GM23338 (cell line): ENCODE data around the gene SLC66A2. TPM values are rescaled to one million over a fixed set of nuclear protein-coding genes. Genes with fewer than 3 reads are reported as not detected.

ENCODE experiments used
- ATAC-seq: fragments of 200-7000 bp; cut with Tn5 transposase; 3 replicates; pipeline ENCODE4 v1.9.1; 2020
- DNase-seq: peaks from one replicate; pipeline ENCODE4 v3.0.0-alpha.2; 2015; ENCODE audit warnings: low spot score
- H2AFZ ChIP-seq: fragments of 200-600 bp; sonication (generic); 2 replicates; pipeline ENCODE4 v1.8.0; 2016; ENCODE audit warnings: antibody characterized with exemption, mild to moderate bottlenecking, moderate library complexity
- H3F3A ChIP-seq: fragments of 200-600 bp; sonication (generic); replicated peaks from 2 replicates; pipeline ENCODE4 v1.8.0; 2017; ENCODE audit warnings: antibody characterized with exemption, mixed run types, low read depth
- H3K27ac ChIP-seq: fragments of 200-600 bp; sonication (generic); 2 replicates; pipeline ENCODE4 v1.6.1; 2016; ENCODE audit warnings: low read depth
- H3K27me3 ChIP-seq: fragments of 200-600 bp; sonication (generic); 2 replicates; pipeline ENCODE4 v1.8.0; 2016; ENCODE audit warnings: mild to moderate bottlenecking, mixed run types, moderate library complexity; ENCODE audit not compliant: insufficient read depth
- H3K36me3 ChIP-seq: fragments of 200-600 bp; sonication (generic); 2 replicates; pipeline ENCODE4 v1.8.0; 2016; ENCODE audit warnings: mild to moderate bottlenecking; ENCODE audit not compliant: insufficient read depth
- H3K4me1 ChIP-seq: fragments of 200-600 bp; sonication (generic); 2 replicates; pipeline ENCODE4 v1.8.0; 2016; ENCODE audit warnings: mild to moderate bottlenecking, moderate library complexity; ENCODE audit not compliant: insufficient read depth
- H3K4me2 ChIP-seq: fragments of 200-600 bp; sonication (generic); 2 replicates; pipeline ENCODE4 v1.7.1; 2017; ENCODE audit warnings: mixed run types
- H3K4me3 ChIP-seq: fragments of 200-600 bp; sonication (generic); 2 replicates; pipeline ENCODE4 v1.6.1; 2016; ENCODE audit warnings: mixed run types
- H3K79me2 ChIP-seq: fragments of 200-600 bp; sonication (generic); replicated peaks from 2 replicates; pipeline ENCODE4 v1.8.0; 2017; ENCODE audit warnings: mild to moderate bottlenecking; ENCODE audit not compliant: insufficient read depth
- H3K9me2 ChIP-seq: fragments of 200-600 bp; sonication (generic); 2 replicates; pipeline ENCODE4 v1.8.0; 2017; ENCODE audit not compliant: insufficient read depth
- H4K20me1 ChIP-seq: fragments of 200-600 bp; sonication (generic); replicated peaks from 2 replicates; pipeline ENCODE4 v1.8.0; 2017; ENCODE audit warnings: mild to moderate bottlenecking; ENCODE audit not compliant: insufficient read depth
- H3K27ac Mint-ChIP-seq: 2 replicates; pipeline ENCODE4 v1.8.0; 2020; ENCODE audit warnings: inconsistent platforms, mild to moderate bottlenecking, moderate library complexity, mixed read lengths
- H3K27me3 Mint-ChIP-seq: 3 replicates; pipeline ENCODE4 v1.8.0; 2022; ENCODE audit warnings: low read depth, mild to moderate bottlenecking, moderate library complexity, mixed read lengths, inconsistent platforms; ENCODE audit not compliant: insufficient read depth, poor library complexity
- H3K36me3 Mint-ChIP-seq: 3 replicates; pipeline ENCODE4 v1.8.0; 2021; ENCODE audit warnings: low read depth, mild to moderate bottlenecking, inconsistent platforms, moderate library complexity, mixed read lengths
- H3K4me1 Mint-ChIP-seq: 3 replicates; pipeline ENCODE4 v1.8.0; 2020; ENCODE audit warnings: mild to moderate bottlenecking, inconsistent platforms, mixed read lengths
- H3K4me3 Mint-ChIP-seq: 3 replicates; pipeline ENCODE4 v1.8.0; 2021; ENCODE audit warnings: moderate library complexity, mild to moderate bottlenecking, inconsistent platforms, mixed read lengths
- H3K9me3 Mint-ChIP-seq: 3 replicates; pipeline ENCODE4 v1.8.0; 2020; ENCODE audit warnings: moderate library complexity, mild to moderate bottlenecking, inconsistent platforms, mixed read lengths
- CTCF ChIP-seq, 2 experiments: fragments of 200-600 bp in 1 of 2; sonication (generic) in 1 of 2; conservative IDR thresholded peaks; 2 replicates each; pipeline versions ENCODE4 v1.5.1 to v1.6.1; 2016 to 2017; ENCODE audit warnings: antibody characterized with exemption in 2 of 2, low read depth in 2 of 2, mild to moderate bottlenecking in 2 of 2, moderate library complexity in 1 of 2
- EZH2phosphoT487 ChIP-seq: fragments of 200-600 bp; sonication (generic); IDR thresholded peaks from one replicate; pipeline ENCODE4 v1.8.1; 2018; ENCODE audit warnings: antibody characterized with exemption; ENCODE audit not compliant: unreplicated experiment
- JUNB ChIP-seq: IDR thresholded peaks from one replicate; pipeline ENCODE4 v1.6.1; 2016; ENCODE audit warnings: antibody characterized with exemption; ENCODE audit not compliant: unreplicated experiment
- NANOG ChIP-seq: IDR thresholded peaks from 2 replicates; pipeline ENCODE4 v1.6.1; 2016; ENCODE audit warnings: antibody characterized with exemption, borderline replicate concordance
- POLR2AphosphoS5 ChIP-seq: IDR thresholded peaks from 2 replicates; pipeline ENCODE4 v1.6.1; 2016; ENCODE audit warnings: antibody characterized with exemption, low read depth
- STAT1 ChIP-seq: IDR thresholded peaks from one replicate; pipeline ENCODE4 v1.6.1; 2016; ENCODE audit warnings: antibody characterized with exemption; ENCODE audit not compliant: unreplicated experiment
- ZNF114 ChIP-seq: fragments of 250-450 bp; sonication (Bioruptor Pico); IDR thresholded peaks from 2 replicates; pipeline ENCODE4 v1.5.0; 2020; ENCODE audit warnings: mild to moderate bottlenecking, moderate library complexity
- ZNF331 ChIP-seq: fragments of 250-450 bp; sonication (Bioruptor Pico); IDR thresholded peaks from 2 replicates; pipeline ENCODE4 v1.5.0; 2020; ENCODE audit warnings: low read depth, mild to moderate bottlenecking, moderate library complexity
- ZNF462 ChIP-seq: fragments of 250-450 bp; sonication (Bioruptor Pico); IDR thresholded peaks from 2 replicates; pipeline ENCODE4 v1.5.0; 2020; ENCODE audit warnings: mild to moderate bottlenecking, moderate library complexity
- polyA plus RNA-seq: library from polyadenylated mRNA; unstranded; fragments of >200 nt; fragmentation: Nextera tagmentation; extraction: Ambion mirVana; gene quantifications from 2 replicates; pipeline ENCODE4 v1.2.1, GENCODE V29; 2016
- total RNA-seq: library from RNA; depleted of rRNA; stranded (reverse); fragments of >200 nt; shearing (Covaris generic); gene quantifications from 2 replicates; pipeline ENCODE4 v1.2.3, GENCODE V29; 2014
- TF ChIP-seq, protein P1 (sequence below): IDR thresholded peaks from 2 replicates; pipeline ENCODE4 v1.6.1; 2016; ENCODE audit warnings: antibody characterized with exemption

The SLC66A2 gene
- total and polyA plus RNA-seq, 2 experiments from 2014 or later, result 4.0 to 18.1 TPM

- Histone ChIP-seq H3K27ac (no peak overlapping the region), H2AFZ (no peak overlapping the region), H3K9me2 (no peaks in the 10 kb centered on the region), H3K27me3 (no peaks in the 10 kb centered on the region), H3K79me2 (no peaks in the 10 kb centered on the region), H3K4me2 (no peak overlapping the region), H3K4me1 (no peaks in the 10 kb centered on the region), H3F3A (no peaks in the 10 kb centered on the region), H3K36me3 (no peaks in the 10 kb centered on the region), H3K4me3 (no peak overlapping the region), H4K20me1 (peaks cover 3% of the 10 kb centered on the region; the same call in 1 of the 2 replicates)
- DNase-seq (no peak), ATAC-seq (no peak)
- H3K9me3 Mint-ChIP-seq, result no peaks in the 10 kb centered on the region
- no peak overlapping the region for H3K4me3 Mint-ChIP-seq
- no peaks in the 10 kb centered on the region; the same call in 1 of the 3 replicates for H3K36me3 Mint-ChIP-seq
- TF ChIP-seq NANOG (no peak), ZNF114 (CRISPR knock-in tag) (no peak), CTCF (conservative IDR thresholded peaks at IDR 0.05; ENCODE audit: low read depth in 2 of 2) (no peak), ZNF331 (CRISPR knock-in tag) (no peak), JUNB (no peak), POLR2AphosphoS5 (no peak), EZH2phosphoT487 (no peak), STAT1 (no peak)
- TF ChIP-seq, protein P1, sequence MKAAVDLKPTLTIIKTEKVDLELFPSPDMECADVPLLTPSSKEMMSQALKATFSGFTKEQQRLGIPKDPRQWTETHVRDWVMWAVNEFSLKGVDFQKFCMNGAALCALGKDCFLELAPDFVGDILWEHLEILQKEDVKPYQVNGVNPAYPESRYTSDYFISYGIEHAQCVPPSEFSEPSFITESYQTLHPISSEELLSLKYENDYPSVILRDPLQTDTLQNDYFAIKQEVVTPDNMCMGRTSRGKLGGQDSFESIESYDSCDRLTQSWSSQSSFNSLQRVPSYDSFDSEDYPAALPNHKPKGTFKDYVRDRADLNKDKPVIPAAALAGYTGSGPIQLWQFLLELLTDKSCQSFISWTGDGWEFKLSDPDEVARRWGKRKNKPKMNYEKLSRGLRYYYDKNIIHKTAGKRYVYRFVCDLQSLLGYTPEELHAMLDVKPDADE, result no peak
- peaks cover 17% of the 10 kb centered on the region for H3K4me1 Mint-ChIP-seq
- no peak overlapping the region for H3K27ac Mint-ChIP-seq
- peaks cover 8% of the 10 kb centered on the region for H3K27me3 Mint-ChIP-seq
Measured at GRCh38 chr18:79942786-79943607, 8.5 kb downstream of the SLC66A2 start.

GRCh38 chr18:79942211-79942610, 9.2 kb downstream of the SLC66A2 start:
- H3K27me3 ChIP-seq, result no peaks in the 10 kb centered on the region
- H2AFZ ChIP-seq, result no peak overlapping the region
- H3K36me3 ChIP-seq, result no peaks in the 10 kb centered on the region
- H3K27me3 Mint-ChIP-seq, result peaks cover 8% of the 10 kb centered on the region
- DNase-seq, result no peak
- no peak overlapping the region for H3K4me2 ChIP-seq
- no peak overlapping the region for H3K4me3 Mint-ChIP-seq
- no peaks in the 10 kb centered on the region for H3K4me1 ChIP-seq
- no peaks in the 10 kb centered on the region for H3F3A ChIP-seq
- peaks cover 5% of the 10 kb centered on the region; the same call in 1 of the 2 replicates for H4K20me1 ChIP-seq
- no peak overlapping the region for H3K4me3 ChIP-seq
- no peaks in the 10 kb centered on the region for H3K9me3 Mint-ChIP-seq
- no peak for ATAC-seq
- peaks cover 17% of the 10 kb centered on the region for H3K4me1 Mint-ChIP-seq
- no peak overlapping the region for H3K27ac ChIP-seq
- 0 out of 2 replicates have a peak, but pooled peaks cover 2% of the 10 kb centered on the region for H3K79me2 ChIP-seq
- H3K9me2 ChIP-seq, result no peaks in the 10 kb centered on the region
- no peak overlapping the region; the same call in 1 of the 2 replicates for H3K27ac Mint-ChIP-seq
- no peaks in the 10 kb centered on the region; the same call in 1 of the 3 replicates for H3K36me3 Mint-ChIP-seq
- TF ChIP-seq NANOG (no peak), ZNF462 (no peak), STAT1 (no peak), ZNF114 (CRISPR knock-in tag) (no peak), POLR2AphosphoS5 (no peak)
- TF ChIP-seq, protein P1, result no peak
